Endothelial cell of umbilical vein (primary cell): ENCODE measurements around the gene PRKAG2. TPM values are rescaled to one million over a fixed set of nuclear protein-coding genes. Genes with fewer than 3 reads are reported as not detected.

Experiments used
- BruUV-seq: library from RNA; stranded (reverse); fragments of 400-500 nt; replicated peaks from 2 replicates; lab custom pipeline; 2021; lab: Mats Ljungman, UMichigan
- CTCF ChIA-PET: fragments of 300-600, 350-600 bp; sonication (Branson Sonifier 250); formaldehyde crosslinking; loops from one replicate; lab custom pipeline; 2021; ENCODE audit warnings: antibody characterized with exemption, inconsistent platforms; lab: Charles Lee
- POLR2A ChIA-PET: fragments of 300-600, 350-600 bp; sonication (Branson Sonifier 250); formaldehyde crosslinking; loops from one replicate; lab custom pipeline; 2021; ENCODE audit warnings: antibody characterized with exemption, inconsistent platforms; lab: Charles Lee
- DNase-seq: peaks from one replicate; pipeline ENCODE4 v3.0.0-alpha.2; 2011; ENCODE audit warnings: low read depth, low spot score
- FAIRE-seq: peaks from 2 replicates; lab custom pipeline; 2011; peaks lifted over from hg19 to GRCh38; lab: Jason Lieb, UNC
- H2AFZ ChIP-seq: 2 replicates; pipeline ENCODE4 v1.6.0; 2012; ENCODE audit warnings: low read depth, low read length, control low read depth, inconsistent platforms
- H3K27ac ChIP-seq: 2 replicates; pipeline ENCODE4 v1.5.1; 2011; ENCODE audit warnings: low read depth, mild to moderate bottlenecking, control low read depth, low read length, moderate library complexity; ENCODE audit not compliant: insufficient read depth
- H3K27me3 ChIP-seq, 2 experiments: 2 replicates each; pipeline versions ENCODE4 v1.6.0 to v1.6.1; 2011; ENCODE audit warnings: low read length in 2 of 2, mixed read lengths in 1 of 2; ENCODE audit not compliant: control insufficient read depth in 2 of 2, insufficient read depth in 2 of 2
- H3K36me3 ChIP-seq, 2 experiments: 2 replicates in 1 of 2; 3 replicates in 1 of 2; pipeline ENCODE4 v1.5.1; 2011; ENCODE audit warnings: low read length in 2 of 2, mild to moderate bottlenecking in 1 of 2, moderate library complexity in 1 of 2; ENCODE audit not compliant: control insufficient read depth in 2 of 2, insufficient read depth in 2 of 2; ENCODE audit errors: extremely low read depth in 1 of 2
- H3K4me1 ChIP-seq: 3 replicates; pipeline ENCODE4 v1.5.1; 2011; ENCODE audit warnings: mild to moderate bottlenecking, low read length; ENCODE audit not compliant: control insufficient read depth, insufficient read depth; ENCODE audit errors: extremely low read depth
- H3K4me2 ChIP-seq: 2 replicates; pipeline ENCODE4 v1.6.1; 2011; ENCODE audit warnings: low read length, control low read depth, mixed read lengths; ENCODE audit not compliant: insufficient read depth
- H3K4me3 ChIP-seq, 3 experiments: fragments of 200-600 bp in 1 of 3; sonication (generic), shearing (Covaris generic) in 1 of 3; replicated peaks in 1 of 3; 2 replicates each; pipeline ENCODE4 v1.5.1; 2011 to 2016; ENCODE audit warnings: control low read depth in 3 of 3, low read length in 3 of 3, mild to moderate bottlenecking in 2 of 3, inconsistent platforms in 1 of 3, low read depth in 1 of 3, moderate library complexity in 1 of 3; ENCODE audit not compliant: insufficient read depth in 1 of 3
- H3K79me2 ChIP-seq: 2 replicates; pipeline ENCODE4 v1.6.0; 2012; ENCODE audit warnings: low read length, inconsistent platforms; ENCODE audit not compliant: control insufficient read depth, insufficient read depth
- H3K9ac ChIP-seq: replicated peaks from 2 replicates; pipeline ENCODE3; 2011; ENCODE audit warnings: low read length, control low read depth; ENCODE audit not compliant: insufficient read depth; ENCODE audit errors: extremely low read depth
- H3K9me1 ChIP-seq: replicated peaks from 3 replicates; pipeline ENCODE4 v1.6.0; 2011; ENCODE audit warnings: mild to moderate bottlenecking, low read length; ENCODE audit not compliant: control insufficient read depth, insufficient read depth; ENCODE audit errors: extremely low read depth
- H3K9me3 ChIP-seq: replicated peaks from 2 replicates; pipeline ENCODE4 v1.5.1; 2012; ENCODE audit warnings: low read length, inconsistent platforms; ENCODE audit not compliant: control insufficient read depth, insufficient read depth
- H4K20me1 ChIP-seq: replicated peaks from 2 replicates; pipeline ENCODE3; 2011; ENCODE audit warnings: mild to moderate bottlenecking, low read length; ENCODE audit not compliant: control insufficient read depth, insufficient read depth; ENCODE audit errors: extremely low read depth
- EZH2 ChIP-seq: IDR thresholded peaks from 2 replicates; pipeline ENCODE4 v1.6.1; 2012; ENCODE audit warnings: borderline replicate concordance, low read depth, mild to moderate bottlenecking, moderate library complexity, low read length, inconsistent platforms; ENCODE audit not compliant: severe bottlenecking
- FOS ChIP-seq: IDR thresholded peaks from 2 replicates; pipeline ENCODE4 v1.6.1; 2011; ENCODE audit warnings: mild to moderate bottlenecking, low read length, moderate library complexity, borderline replicate concordance; ENCODE audit not compliant: insufficient read depth
- GATA2 ChIP-seq: IDR thresholded peaks from 2 replicates; pipeline ENCODE4 v1.7.0; 2011; ENCODE audit warnings: low read depth, mild to moderate bottlenecking, moderate library complexity, mixed read lengths, low read length; ENCODE audit not compliant: insufficient read length, insufficient read depth
- JUN ChIP-seq: IDR thresholded peaks from 2 replicates; pipeline ENCODE4 v1.6.1; 2011; ENCODE audit warnings: borderline replicate concordance, low read depth; ENCODE audit not compliant: insufficient read length, insufficient read depth
- MYC ChIP-seq: IDR thresholded peaks from one replicate; pipeline ENCODE4 v1.6.1; 2011; ENCODE audit warnings: mild to moderate bottlenecking, low read depth, low read length
- POLR2A ChIP-seq: IDR thresholded peaks from 2 replicates; pipeline ENCODE4 v1.6.1; 2012; ENCODE audit warnings: low read depth, mild to moderate bottlenecking, control low read depth, low read length
- POLR2AphosphoS5 ChIP-seq: IDR thresholded peaks from 2 replicates; pipeline ENCODE4 v1.6.1; 2012; ENCODE audit warnings: low read depth, mild to moderate bottlenecking, control low read depth, low read length, moderate library complexity; ENCODE audit not compliant: insufficient read depth
- dilution Hi-C: fragments of 300-500 bp; cut with MboI; formaldehyde crosslinking; loops from one replicate; pipeline ENCODE4 v1.15.0; 2019; ENCODE audit warnings: low sequenced_read_pairs; ENCODE audit not compliant: extremely low pct_ligation_motif_present
- intact Hi-C: fragments of 100-400 bp; cut with micrococcal nuclease; formaldehyde crosslinking; loops from one replicate; pipeline ENCODE4 v1.10.0; 2022
- polyA plus RNA-seq, 4 experiments: library from polyadenylated mRNA; depleted of rRNA in 3 of 4; stranded (reverse) in 3 of 4; unstranded in 1 of 4; fragments of >200 nt; gene quantifications; 2 replicates each; pipeline versions ENCODE4 v1.2.1 to v1.2.3, GENCODE V29; 2011 to 2012; ENCODE audit warnings: missing spikeins in 1 of 4
- total RNA-seq: library from RNA; stranded (reverse); gene quantifications from 2 replicates; pipeline ENCODE4 v1.2.3, GENCODE V29; 2021
- TF ChIP-seq, protein P1 (sequence below), 2 donors: IDR thresholded peaks; 1 replicate in 1 of 2; 2 replicates in 1 of 2; pipeline ENCODE4 v1.5.1; 2011; ENCODE audit warnings: low read length in 2 of 2, mild to moderate bottlenecking in 2 of 2, moderate library complexity in 2 of 2, control low read depth in 1 of 2, inconsistent platforms in 1 of 2, low read depth in 1 of 2; ENCODE audit not compliant: insufficient read depth in 1 of 2; ENCODE audit errors: extremely low read depth in 1 of 2
- TF ChIP-seq, protein P2 (sequence below): IDR thresholded peaks from 2 replicates; pipeline ENCODE4 v1.6.1; 2011; ENCODE audit not compliant: insufficient read depth, insufficient read length

The PRKAG2 gene
- total and polyA plus RNA-seq, 2 donors (not counting 3 experiments of a cell fraction or from before 2014, with no cell fraction given), result 19.3 to 51.5 TPM

GRCh38 chr7:151735851-151736402, 141.0 kb downstream of the PRKAG2 start:
- Histone ChIP-seq H3K27me3 (no peaks in the 10 kb centered on the region), H3K79me2 (no peaks in the 10 kb centered on the region), H3K9ac (peak overlapping the region; percentile 64), H3K4me1 (peaks cover 15% of the 10 kb centered on the region), H3K27ac (peak overlapping the region; percentile 75), H3K4me2 (peak overlapping the region; percentile 84), H2AFZ (peak overlapping the region; percentile 85), H4K20me1 (no peaks in the 10 kb centered on the region), H3K4me3 (peak overlapping the region in 2 of 3 experiments; percentile 32 to 35), H3K36me3 (no peaks in the 10 kb centered on the region), H3K9me3 (no peaks in the 10 kb centered on the region), H3K9me1 (no peaks in the 10 kb centered on the region)
- dilution Hi-C loops (no loop called here), intact Hi-C loops (loop anchor here (1.0 to 2.0 kb wide), 4 partner anchors 9 to 564 kb away; no protein-coding TSS in a partner anchor)
- no peak for DNase-seq
- TF ChIP-seq, protein P1, sequence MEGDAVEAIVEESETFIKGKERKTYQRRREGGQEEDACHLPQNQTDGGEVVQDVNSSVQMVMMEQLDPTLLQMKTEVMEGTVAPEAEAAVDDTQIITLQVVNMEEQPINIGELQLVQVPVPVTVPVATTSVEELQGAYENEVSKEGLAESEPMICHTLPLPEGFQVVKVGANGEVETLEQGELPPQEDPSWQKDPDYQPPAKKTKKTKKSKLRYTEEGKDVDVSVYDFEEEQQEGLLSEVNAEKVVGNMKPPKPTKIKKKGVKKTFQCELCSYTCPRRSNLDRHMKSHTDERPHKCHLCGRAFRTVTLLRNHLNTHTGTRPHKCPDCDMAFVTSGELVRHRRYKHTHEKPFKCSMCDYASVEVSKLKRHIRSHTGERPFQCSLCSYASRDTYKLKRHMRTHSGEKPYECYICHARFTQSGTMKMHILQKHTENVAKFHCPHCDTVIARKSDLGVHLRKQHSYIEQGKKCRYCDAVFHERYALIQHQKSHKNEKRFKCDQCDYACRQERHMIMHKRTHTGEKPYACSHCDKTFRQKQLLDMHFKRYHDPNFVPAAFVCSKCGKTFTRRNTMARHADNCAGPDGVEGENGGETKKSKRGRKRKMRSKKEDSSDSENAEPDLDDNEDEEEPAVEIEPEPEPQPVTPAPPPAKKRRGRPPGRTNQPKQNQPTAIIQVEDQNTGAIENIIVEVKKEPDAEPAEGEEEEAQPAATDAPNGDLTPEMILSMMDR (IDR thresholded peaks at IDR 0.05; ENCODE audit: extremely low read depth in 1 of 2, insufficient read depth in 1 of 2, low read depth in 1 of 2, low read length in 2 of 2), result no peak
- no peak for TF ChIP-seq GATA2
- TF ChIP-seq POLR2A, result no peak
- no peak for TF ChIP-seq EZH2
- TF ChIP-seq MYC, result no peak
- no peak for TF ChIP-seq JUN
- TF ChIP-seq POLR2AphosphoS5, result no peak
- no peak for TF ChIP-seq FOS
- TF ChIP-seq, protein P2, sequence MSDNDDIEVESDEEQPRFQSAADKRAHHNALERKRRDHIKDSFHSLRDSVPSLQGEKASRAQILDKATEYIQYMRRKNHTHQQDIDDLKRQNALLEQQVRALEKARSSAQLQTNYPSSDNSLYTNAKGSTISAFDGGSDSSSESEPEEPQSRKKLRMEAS, result no peak
- TSS peak; percentile 70 for BruUV-seq
- ChIA-PET POLR2A (interaction anchor here (0.6 to 1.0 kb wide), 2 partner anchors 46 to 175 kb away, joined by 3 read pairs; no protein-coding TSS in a partner anchor), CTCF (interaction anchor here (0.6 to 3.5 kb wide), 19 partner anchors 8 to 276 kb away, joined by 3 to 23 read pairs (median 4); no protein-coding TSS in a partner anchor)
- no peak for FAIRE-seq
